GM12878 (cell line): ENCODE measurements around the gene C1QTNF7. TPM values are rescaled to one million over a fixed set of nuclear protein-coding genes. Genes with fewer than 3 reads are reported as not detected.

Experiments used
- ATAC-seq: fragments of 200-7000 bp; cut with Tn5 transposase; 3 replicates; pipeline ENCODE4 v1.9.1; 2020; ENCODE audit warnings: mild to moderate bottlenecking, moderate library complexity
- BruUV-seq: library from RNA; stranded (reverse); fragments of 400-500 nt; replicated peaks from 2 replicates; lab custom pipeline; 2021; lab: Mats Ljungman, UMichigan
- CTCF ChIA-PET: fragments of 300-600 bp; sonication (Branson Sonifier 250); formaldehyde crosslinking; extraction: SDS; loops from one replicate; lab custom pipeline; 2021; ENCODE audit warnings: inconsistent platforms; lab: Yijun Ruan, JAX
- POLR2A ChIA-PET: fragments of 350-600 bp; formaldehyde crosslinking; extraction: SDS; loops from one replicate; lab custom pipeline; 2021; ENCODE audit warnings: inconsistent platforms; lab: Charles Lee
- RAD21 ChIA-PET: fragments of 300-600 bp; sonication (Branson Sonifier 250); formaldehyde crosslinking; loops from one replicate; lab custom pipeline; 2023; ENCODE audit warnings: antibody characterized with exemption; ENCODE audit not compliant: unreplicated experiment; lab: Charles Lee
- SMC1A ChIA-PET: fragments of 300-600 bp; sonication (Branson Sonifier 250); formaldehyde crosslinking; loops from one replicate; lab custom pipeline; 2023; ENCODE audit not compliant: unreplicated experiment, uncharacterized antibody; lab: Charles Lee
- DNase-seq: peaks from one replicate; pipeline ENCODE4 v3.0.0-alpha.2; 2011; ENCODE audit warnings: low read depth, low spot score
- FAIRE-seq: peaks from 3 replicates; lab custom pipeline; 2011; peaks lifted over from hg19 to GRCh38; lab: Jason Lieb, UNC
- H2AFZ ChIP-seq: 2 replicates; pipeline ENCODE4 v1.6.0; 2011; ENCODE audit warnings: low read depth, low read length, control low read depth; ENCODE audit not compliant: control insufficient read depth
- H3K27ac ChIP-seq: 2 replicates; pipeline ENCODE4 v1.5.1; 2011; ENCODE audit warnings: control low read depth; ENCODE audit not compliant: control insufficient read depth, insufficient read depth
- H3K27me3 ChIP-seq, 2 experiments: replicated peaks in 1 of 2; 2 replicates each; pipeline versions ENCODE4 v1.6.0 to v1.6.1; 2011; ENCODE audit warnings: low read length in 1 of 2; ENCODE audit not compliant: control insufficient read depth in 2 of 2, insufficient read depth in 2 of 2
- H3K36me3 ChIP-seq, 2 experiments: 2 replicates each; pipeline ENCODE4 v1.5.1; 2011; ENCODE audit warnings: low read length in 1 of 2; ENCODE audit not compliant: control insufficient read depth in 2 of 2, insufficient read depth in 2 of 2
- H3K4me1 ChIP-seq: 2 replicates; pipeline ENCODE4 v1.6.1; 2011; ENCODE audit warnings: mild to moderate bottlenecking, low read length, moderate library complexity, mixed read lengths; ENCODE audit not compliant: control insufficient read depth, insufficient read depth
- H3K4me2 ChIP-seq: 2 replicates; pipeline ENCODE4 v1.6.0; 2011; ENCODE audit warnings: control low read depth; ENCODE audit not compliant: control insufficient read depth, insufficient read depth
- H3K4me3 ChIP-seq: fragments of 200-600 bp; sonication (generic); 2 replicates; pipeline ENCODE4 v1.5.1; 2016
- H3K79me2 ChIP-seq: 2 replicates; pipeline ENCODE4 v1.6.0; 2011; ENCODE audit warnings: low read length; ENCODE audit not compliant: control insufficient read depth, insufficient read depth
- H3K9ac ChIP-seq: 2 replicates; pipeline ENCODE4 v1.8.0; 2011; ENCODE audit warnings: low read length, control low read depth, mixed read lengths; ENCODE audit not compliant: control insufficient read depth, insufficient read depth
- H3K9me3 ChIP-seq: replicated peaks from 3 replicates; pipeline ENCODE4 v1.5.1; 2011; ENCODE audit warnings: mild to moderate bottlenecking, low read length; ENCODE audit not compliant: control insufficient read depth, insufficient read depth
- H4K20me1 ChIP-seq: 2 replicates; pipeline ENCODE4 v1.6.0; 2011; ENCODE audit not compliant: control insufficient read depth, insufficient read depth
- BACH1 ChIP-seq: fragments of 450-650 bp; IDR thresholded peaks from 2 replicates; pipeline ENCODE4 v1.6.1; 2017; ENCODE audit warnings: mild to moderate bottlenecking, borderline replicate concordance
- BCL11A ChIP-seq: IDR thresholded peaks from 2 replicates; pipeline ENCODE4 v1.6.1; 2011; ENCODE audit warnings: low read depth, low read length
- NRF1 ChIP-seq: conservative IDR thresholded peaks from 2 replicates; pipeline ENCODE4 v1.6.1; 2011; ENCODE audit warnings: mild to moderate bottlenecking, low read depth, low read length, improper control_type of control experiment
- RCOR1 ChIP-seq: conservative IDR thresholded peaks from 2 replicates; pipeline ENCODE4 v1.6.1; 2012; ENCODE audit warnings: low read depth, low read length, improper control_type of control experiment
- SMC3 ChIP-seq: IDR thresholded peaks from 2 replicates; pipeline ENCODE4 v1.6.1; 2011; ENCODE audit warnings: low read length, improper control_type of control experiment, borderline replicate concordance
- TBL1XR1 ChIP-seq: IDR thresholded peaks from 2 replicates; pipeline ENCODE4 v1.6.1; 2012; ENCODE audit warnings: low read depth, low read length, improper control_type of control experiment
- ZNF384 ChIP-seq: IDR thresholded peaks from 2 replicates; pipeline ENCODE4 v1.6.1; 2012; ENCODE audit warnings: low read depth, mild to moderate bottlenecking, low read length, improper control_type of control experiment, borderline replicate concordance
- whole genome bisulfite sequencing: methylation state at CpG from one replicate; pipeline ENCODE4 v1.1.6; 2016; ENCODE audit warnings: low lambda C conversion rate; ENCODE audit not compliant: insufficient replicate concordance, insufficient coverage; ENCODE audit errors: missing lambda C conversion rate; 5-methylcytosine and 5-hydroxymethylcytosine counted together
- in situ Hi-C: fragments of 300-500 bp; cut with MboI; formaldehyde crosslinking; loops from 9 replicates; pipeline ENCODE4 v1.14.3; 2018; ENCODE audit warnings: mixed read lengths
- intact Hi-C: fragments of 100-400 bp; cut with micrococcal nuclease; formaldehyde crosslinking; loops from one replicate; pipeline ENCODE4 v1.14.2; 2022; ENCODE audit not compliant: unreplicated experiment
- polyA plus RNA-seq, 11 experiments: library from polyadenylated mRNA; depleted of rRNA in 4 of 11; unstranded in 6 of 11; stranded (reverse) in 5 of 11; fragments of >200 nt; fragmentation: Nextera tagmentation in 4 of 11; fragmentation: Illumina TruSeq in 1 of 11; extraction: Ambion mirVana in 4 of 11; extraction: Trizol in 1 of 11; gene quantifications; 1 replicate in 1 of 11; 2 replicates in 10 of 11; pipeline versions ENCODE4 v1.2.1 to v1.2.3, GENCODE V29; 2011 to 2016; ENCODE audit warnings: inconsistent platforms in 2 of 11, missing spikeins in 2 of 11, low read depth in 1 of 11
- total RNA-seq, 4 experiments: library from RNA; depleted of rRNA in 3 of 4; stranded (reverse); fragments of >200 nt in 3 of 4; fragmentation: Illumina TruSeq in 1 of 4; extraction: Trizol in 1 of 4; gene quantifications; 2 replicates each; pipeline versions ENCODE4 v1.2.1 to v1.2.3, GENCODE V29; 2013 to 2021
- TF ChIP-seq, protein P1 (sequence below): fragments of 450-650 bp; IDR thresholded peaks from 2 replicates; pipeline ENCODE4 v1.6.1; 2014; ENCODE audit warnings: mild to moderate bottlenecking

Gene C1QTNF7
- total and polyA plus RNA-seq, 10 of the 15 experiments (the other 5 are each of a cell fraction or from before 2014, with no cell fraction given) = not detected

DNA sequence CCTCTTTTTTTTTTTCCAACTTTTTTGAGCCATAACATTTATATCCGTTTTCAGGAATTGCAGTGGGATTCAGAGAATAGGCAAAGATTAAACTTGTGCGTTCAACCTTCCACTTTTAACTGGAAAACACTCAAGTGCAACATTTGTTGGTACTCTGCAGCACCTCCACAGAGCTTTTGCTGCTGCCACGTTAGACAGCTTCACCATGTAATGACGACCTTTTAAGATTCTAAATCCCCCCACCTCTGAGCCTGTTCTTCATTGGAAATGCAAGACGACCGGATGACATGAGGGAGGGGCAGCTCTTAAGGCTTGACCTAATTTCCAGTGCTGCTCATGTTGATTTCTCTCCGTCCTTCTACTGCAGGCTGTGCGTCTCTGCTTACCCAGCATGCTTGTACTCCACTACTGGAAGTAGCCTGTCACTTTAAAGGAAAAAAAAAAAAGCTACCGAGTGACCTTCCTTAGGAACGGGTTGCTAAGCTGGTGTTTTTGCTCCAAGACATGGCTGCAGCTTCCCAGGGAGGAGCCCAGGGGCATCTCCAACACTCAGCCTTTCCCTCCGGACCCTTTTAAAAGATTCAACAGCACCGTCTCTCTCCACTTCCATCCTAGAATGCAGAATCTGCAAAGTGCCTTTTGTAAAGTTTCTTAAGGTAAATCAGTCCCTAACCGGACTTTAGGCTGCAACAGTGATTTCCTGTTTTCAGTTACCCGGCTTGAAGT lies 41.7 kb downstream of the C1QTNF7 start, which contains the start of gene CC2D2A:
Gene CC2D2A, plus strand, starts transcription at position 481 of the 726 bp plus-strand sequence. CDS start 6,051 bp downstream, outside the sequence.
- BruUV-seq = no TSS peak
- 11% methylated on average over 14 of the region's 14 CpGs for WGBS
- no peaks in the 10 kb centered on the region for H3K9me3 ChIP-seq
- POLR2A ChIA-PET = no interaction called here
- no peak for DNase-seq
- H3K4me3 ChIP-seq = no peak within 1 kb of the TSS
- ATAC-seq = peak; percentile 14; the same call in 1 of the 3 replicates
- peaks cover 4% of the 10 kb centered on the region; the same call in 1 of the 2 replicates for H3K4me1 ChIP-seq
- H3K36me3 ChIP-seq = no peaks in the 10 kb centered on the region
- H3K27me3 ChIP-seq = no peaks in the 10 kb centered on the region; a peak in 1 of 4 replicates
- RAD21 ChIA-PET = interaction anchor here (2.2 kb wide), 1 partner anchor 10 kb away, joined by 11 read pairs; no protein-coding TSS in a partner anchor
- CTCF ChIA-PET = interaction anchor here (0.5 to 5.1 kb wide), 5 partner anchors 10 to 1295 kb away, joined by 3 to 24 read pairs (median 5); no protein-coding TSS in a partner anchor
- peak within 1 kb of the TSS; percentile 38; the same call in 1 of the 2 replicates for H3K4me2 ChIP-seq
- H2AFZ ChIP-seq = peak within 1 kb of the TSS; percentile 56
- H4K20me1 ChIP-seq = no peaks in the 10 kb centered on the region
- no peak within 1 kb of the TSS for H3K9ac ChIP-seq
- H3K79me2 ChIP-seq = no peaks in the 10 kb centered on the region
- SMC1A ChIA-PET = interaction anchor here (0.8 to 2.7 kb wide), 4 partner anchors 8 to 64 kb away, joined by 3 to 13 read pairs (median 8); no protein-coding TSS in a partner anchor
- no peak within 1 kb of the TSS for H3K27ac ChIP-seq
- peak; percentile 50; the same call in 1 of the 2 replicates for TF ChIP-seq ZNF384
- TF ChIP-seq, protein P1, sequence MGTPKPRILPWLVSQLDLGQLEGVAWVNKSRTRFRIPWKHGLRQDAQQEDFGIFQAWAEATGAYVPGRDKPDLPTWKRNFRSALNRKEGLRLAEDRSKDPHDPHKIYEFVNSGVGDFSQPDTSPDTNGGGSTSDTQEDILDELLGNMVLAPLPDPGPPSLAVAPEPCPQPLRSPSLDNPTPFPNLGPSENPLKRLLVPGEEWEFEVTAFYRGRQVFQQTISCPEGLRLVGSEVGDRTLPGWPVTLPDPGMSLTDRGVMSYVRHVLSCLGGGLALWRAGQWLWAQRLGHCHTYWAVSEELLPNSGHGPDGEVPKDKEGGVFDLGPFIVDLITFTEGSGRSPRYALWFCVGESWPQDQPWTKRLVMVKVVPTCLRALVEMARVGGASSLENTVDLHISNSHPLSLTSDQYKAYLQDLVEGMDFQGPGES = no peak
- no peak for TF ChIP-seq NRF1
- TF ChIP-seq BACH1 = no peak
- TF ChIP-seq TBL1XR1 = no peak
- no peak for TF ChIP-seq RCOR1
- TF ChIP-seq SMC3 = no peak
- no peak for TF ChIP-seq BCL11A
- intact Hi-C loops (no loop called here), in situ Hi-C loops (no loop called here)
- no peak for FAIRE-seq
